Cardiac septum (tissue), 1 donor: Measurements from ENCODE around the gene NAALADL2. TPM values are rescaled to one million over a fixed set of nuclear protein-coding genes. Genes with fewer than 3 reads are reported as not detected.
"Not testable (repeated sequence)": the region's sequence is repeated elsewhere in the genome, so short reads cannot be mapped to it uniquely, and the experiment has no call there.

Experiments used
- DNase-seq: peaks from one replicate; pipeline ENCODE4 v3.0.0-alpha.2; 2020; ENCODE audit warnings: low spot score
- intact Hi-C: fragments of 100-400 bp; cut with DNase I; formaldehyde crosslinking; loops from one replicate; pipeline ENCODE4 v1.14.0; 2022
- total RNA-seq: library from RNA; stranded (reverse); fragmentation: NEBNext Ultra II Directional; extraction: Animal tissue kit (Norgen Biotek cat#: 25700); gene quantifications from one replicate; pipeline ENCODE4 v1.2.1, GENCODE V29; 2021
- donor health status: DM: no; HTN: no; CAD: no.

NAALADL2 gene
- total RNA-seq, 1 donor from 2014 or later = 10.4 TPM

- intact Hi-C loops = no loop called here
- DNase-seq = no peak
These were observed 248.9 kb downstream of the NAALADL2 start for GRCh38 chr3:175107995-175108394.

- no peak for DNase-seq
- intact Hi-C loops = no loop called here
These were observed 249.5 kb downstream of the NAALADL2 start for GRCh38 chr3:175108613-175109151.

GRCh38 chr3:175111036-175111435, 251.9 kb downstream of the NAALADL2 start:
- DNase-seq = no peak
- intact Hi-C loops = no loop called here

GRCh38 chr3:175118382-175118941, 259.3 kb downstream of the NAALADL2 start:
- DNase-seq = no peak
- intact Hi-C loops = no loop called here

GRCh38 chr3:175121225-175121624, 262.1 kb downstream of the NAALADL2 start:
- intact Hi-C loops = no loop called here
- no peak for DNase-seq

- no peak for DNase-seq
- intact Hi-C loops = no loop called here
These were observed 268.0 kb downstream of the NAALADL2 start for GRCh38 chr3:175127075-175127662.

- DNase-seq = no peak
- intact Hi-C loops = no loop called here
These were observed 270.0 kb downstream of the NAALADL2 start for GRCh38 chr3:175129126-175129525.

GRCh38 chr3:175129571-175129970, 270.4 kb downstream of the NAALADL2 start:
- intact Hi-C loops = no loop called here
- no peak for DNase-seq

- intact Hi-C loops = not testable (repeated sequence)
These were observed 272.7 kb downstream of the NAALADL2 start for GRCh38 chr3:175131866-175132265.

GRCh38 chr3:175132706-175133105, 273.6 kb downstream of the NAALADL2 start:
- intact Hi-C loops, DNase-seq: not testable (repeated sequence)

More at GRCh38 chr3:175131866-175132265, 272.7 kb downstream of the NAALADL2 start:
- not testable (repeated sequence) for DNase-seq

- intact Hi-C loops = no loop called here
- DNase-seq = no peak
These were observed 285.2 kb downstream of the NAALADL2 start for GRCh38 chr3:175144368-175144767.

- no peak for DNase-seq
- intact Hi-C loops = no loop called here
These were observed 287.1 kb downstream of the NAALADL2 start for GRCh38 chr3:175146258-175146657.

- intact Hi-C loops = no loop called here
- DNase-seq = no peak
These were observed 290.5 kb downstream of the NAALADL2 start for GRCh38 chr3:175149675-175150074.

GRCh38 chr3:175150812-175151401, 291.8 kb downstream of the NAALADL2 start:
- intact Hi-C loops = no loop called here
- DNase-seq = no peak

- intact Hi-C loops = no loop called here
- no peak for DNase-seq
These were observed 294.5 kb downstream of the NAALADL2 start for GRCh38 chr3:175153595-175153994.

- intact Hi-C loops = no loop called here
- DNase-seq = no peak
These were observed 296.0 kb downstream of the NAALADL2 start for GRCh38 chr3:175155172-175155571.

- no peak for DNase-seq
- intact Hi-C loops = no loop called here
These were observed 300.1 kb downstream of the NAALADL2 start for GRCh38 chr3:175159202-175159601.

GRCh38 chr3:175161291-175161690, 302.2 kb downstream of the NAALADL2 start:
- intact Hi-C loops = no loop called here
- no peak for DNase-seq

- DNase-seq = no peak
- intact Hi-C loops = no loop called here
These were observed 304.6 kb downstream of the NAALADL2 start for GRCh38 chr3:175163686-175164085.

GRCh38 chr3:175173117-175173516, 314.0 kb downstream of the NAALADL2 start:
- intact Hi-C loops, DNase-seq: not testable (repeated sequence)

GRCh38 chr3:175176556-175176955, 317.4 kb downstream of the NAALADL2 start:
- intact Hi-C loops = no loop called here
- no peak for DNase-seq
